Small intestine (tissue), 7 donors: ENCODE measurements around the gene POLR3C. TPM values are rescaled to one million over a fixed set of nuclear protein-coding genes. Genes with fewer than 3 reads are reported as not detected.
A peak's percentile ranks its signal among the peaks of the same experiment; 100 is the strongest.

ENCODE experiments used
- DNase-seq, 2 donors: peaks; one replicate each; pipeline versions ENCODE4 v3.0.0 to v3.0.0-alpha.2; 2013
- FAIRE-seq: peaks from 2 replicates; lab custom pipeline; 2012; peaks lifted over from hg19 to GRCh38; lab: Jason Lieb, UNC
- H3K27ac ChIP-seq, 3 donors: one replicate each; pipeline ENCODE4 v1.5.1; 2013; ENCODE audit warnings: low read length in 2 of 3, mild to moderate bottlenecking in 2 of 3, control low read depth in 1 of 3, inconsistent platforms in 1 of 3, low read depth in 1 of 3, moderate library complexity in 1 of 3
- H3K27me3 ChIP-seq, 3 donors: one replicate each; pipeline ENCODE4 v1.6.1; 2013; ENCODE audit warnings: low read length in 3 of 3, inconsistent platforms in 1 of 3; ENCODE audit not compliant: control insufficient read depth in 3 of 3, insufficient read depth in 3 of 3
- H3K36me3 ChIP-seq, 3 donors: one replicate each; pipeline ENCODE4 v1.6.1; 2013; ENCODE audit warnings: low read length in 3 of 3, inconsistent platforms in 1 of 3, low read depth in 1 of 3, mild to moderate bottlenecking in 1 of 3, moderate library complexity in 1 of 3; ENCODE audit not compliant: control insufficient read depth in 3 of 3, insufficient read depth in 2 of 3
- H3K4me1 ChIP-seq, 3 donors: one replicate each; pipeline ENCODE4 v1.6.1; 2013; ENCODE audit warnings: low read length in 2 of 3, inconsistent platforms in 1 of 3, low read depth in 1 of 3, mild to moderate bottlenecking in 1 of 3, moderate library complexity in 1 of 3; ENCODE audit not compliant: control insufficient read depth in 3 of 3, insufficient read depth in 2 of 3
- H3K4me3 ChIP-seq, 3 donors: one replicate each; pipeline ENCODE4 v1.5.1; 2013; ENCODE audit warnings: low read length in 3 of 3, control low read depth in 1 of 3, inconsistent platforms in 1 of 3, low read depth in 1 of 3, mild to moderate bottlenecking in 1 of 3, moderate library complexity in 1 of 3
- H3K9me3 ChIP-seq, 2 donors: one replicate each; pipeline ENCODE4 v1.6.1; 2013; ENCODE audit warnings: low read depth in 1 of 2, low read length in 1 of 2; ENCODE audit not compliant: control insufficient read depth in 2 of 2, insufficient read depth in 1 of 2
- WGBS, 3 donors: extraction: QIAGEN DNeasy Blood & Tissue Kit; methylation state at CpG; one replicate each; pipeline ENCODE4 v1.1.7; 2013; 5-methylcytosine and 5-hydroxymethylcytosine counted together
- polyA plus RNA-seq, 4 donors: library from polyadenylated mRNA; stranded (reverse) in 3 of 4; unstranded in 1 of 4; fragments of 200-250 nt in 3 of 4; fragments of 120-200 nt in 1 of 4; gene quantifications; one replicate each; pipeline versions ENCODE4 v1.2.1 to v1.2.3, GENCODE V29; 2013
- donor health status: healthy with polysubstance abuse.
- donor health status: control.
- donor health status: control.
- donor health status: Bipolar disorder and iron deficiency.
- donor health status: healthy.

POLR3C gene
- polyA plus RNA-seq, 4 donors = 11.6 to 25.2 (median 17.3) TPM

DNA sequence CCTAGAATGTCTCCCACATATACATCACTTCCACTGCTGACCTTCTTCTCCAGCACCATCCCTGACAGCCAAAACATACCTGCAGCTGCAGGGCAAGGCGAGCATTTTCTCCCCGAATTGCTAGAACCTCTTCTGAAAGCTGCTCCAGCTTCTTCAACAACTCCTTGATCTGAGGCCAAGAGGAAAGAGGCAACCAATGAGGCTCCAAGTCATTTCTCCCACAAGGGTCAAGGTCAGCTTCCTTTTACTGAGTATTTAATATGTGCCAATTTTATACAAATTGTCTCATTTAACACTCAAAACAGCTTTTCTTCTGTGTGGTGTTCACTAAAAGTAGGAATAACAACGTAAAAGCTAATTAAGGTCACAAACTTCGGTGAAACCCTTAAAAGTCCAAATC lies 44.2 kb downstream of the POLR3C start:
- no peak overlapping the region for H3K4me3 ChIP-seq
- FAIRE-seq = no peak
- peaks cover 0 to 31% (median 0%) of the 10 kb centered on the region in 3 donors for H3K27me3 ChIP-seq
- 77 to 83% (median 79%) methylated on average over 4 of the region's 4 CpGs for WGBS, 3 donors
- no peaks in the 10 kb centered on the region for H3K36me3 ChIP-seq
- DNase-seq = no peak
- no peaks in the 10 kb centered on the region for H3K4me1 ChIP-seq
- no peaks in the 10 kb centered on the region for H3K9me3 ChIP-seq
- H3K27ac ChIP-seq = no peak overlapping the region

DNA sequence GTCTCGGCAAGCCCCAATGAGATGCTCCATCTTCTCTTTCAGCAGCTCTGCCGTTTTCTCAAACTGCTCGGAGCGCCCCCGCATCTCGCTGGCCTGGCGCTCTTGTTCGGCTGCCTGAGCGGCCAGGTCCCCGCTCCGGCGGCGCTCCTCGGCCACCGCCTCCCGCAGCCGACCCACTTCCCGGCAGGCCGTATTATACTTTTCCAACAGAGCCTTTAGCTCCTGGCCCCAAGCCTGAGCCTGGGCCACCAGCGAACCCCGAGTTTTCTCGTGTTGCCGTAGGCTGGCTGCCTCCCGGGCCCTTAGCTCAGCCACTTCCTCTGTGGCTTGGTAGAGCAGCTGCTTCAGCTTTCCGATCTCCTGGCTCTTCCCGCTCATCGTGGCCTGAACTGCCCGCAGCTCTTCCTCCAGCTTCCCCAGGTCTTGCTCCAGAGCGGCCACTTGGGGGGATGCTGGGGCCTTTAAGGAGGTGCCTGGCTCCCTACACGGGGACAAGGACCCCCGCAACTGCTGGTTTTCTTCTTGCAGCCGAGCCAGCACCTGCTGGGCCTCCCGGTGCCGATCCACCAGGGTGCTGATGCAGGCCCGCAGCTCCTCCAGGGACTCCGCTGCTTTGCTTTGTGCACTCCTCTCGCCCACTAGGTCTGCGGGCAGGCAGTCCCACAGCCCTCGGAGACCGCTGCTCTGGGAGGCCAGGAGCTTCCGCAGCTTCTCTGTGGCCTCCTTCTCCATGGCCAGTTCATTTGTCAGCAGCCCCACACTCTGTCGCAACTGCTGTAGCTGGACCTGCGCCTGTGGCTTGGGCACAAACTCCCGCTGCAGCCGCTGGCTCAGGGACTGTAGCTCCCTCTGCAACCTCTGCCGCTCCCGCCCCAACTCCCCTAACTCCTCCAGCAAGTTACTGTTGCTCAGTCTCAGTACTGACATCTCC lies 48.3 kb downstream of the POLR3C start:
- WGBS, 3 donors = 26 to 37% (median 36%) methylated on average over 47 of the region's 47 CpGs
- Histone ChIP-seq H3K27me3 (peaks cover 0 to 38% (median 0%) of the 10 kb centered on the region in 3 donors), H3K9me3 (no peaks in the 10 kb centered on the region), H3K4me3 (peak overlapping the region in 2 of 3 donors; percentile 39 to 41), H3K4me1 (no peaks in the 10 kb centered on the region), H3K27ac (peak overlapping the region in 2 of 3 donors; percentile 71 to 73), H3K36me3 (no peaks in the 10 kb centered on the region)
- no peak for FAIRE-seq
- DNase-seq = peak; percentile 33 to 51

DNA sequence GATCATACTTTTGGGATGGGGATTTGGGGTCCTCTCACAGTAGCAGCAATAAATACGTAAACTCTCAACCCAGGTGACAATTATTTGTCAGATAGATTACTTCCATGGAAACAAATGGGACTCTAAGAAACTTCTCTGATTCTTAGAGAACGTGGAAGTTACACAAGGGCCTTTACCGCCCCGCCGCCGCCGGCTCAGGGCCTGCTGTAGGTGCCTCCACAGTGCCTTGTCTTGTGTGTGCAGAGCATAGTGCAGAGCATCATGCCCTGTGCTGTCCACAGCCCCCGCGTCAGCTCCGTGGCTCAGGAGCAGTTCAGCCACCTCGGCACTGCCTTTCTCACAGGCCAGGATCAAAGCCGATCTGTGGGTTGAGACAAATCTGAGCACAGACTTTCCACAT lies 50.6 kb downstream of the POLR3C start:
- FAIRE-seq = no peak

DNA sequence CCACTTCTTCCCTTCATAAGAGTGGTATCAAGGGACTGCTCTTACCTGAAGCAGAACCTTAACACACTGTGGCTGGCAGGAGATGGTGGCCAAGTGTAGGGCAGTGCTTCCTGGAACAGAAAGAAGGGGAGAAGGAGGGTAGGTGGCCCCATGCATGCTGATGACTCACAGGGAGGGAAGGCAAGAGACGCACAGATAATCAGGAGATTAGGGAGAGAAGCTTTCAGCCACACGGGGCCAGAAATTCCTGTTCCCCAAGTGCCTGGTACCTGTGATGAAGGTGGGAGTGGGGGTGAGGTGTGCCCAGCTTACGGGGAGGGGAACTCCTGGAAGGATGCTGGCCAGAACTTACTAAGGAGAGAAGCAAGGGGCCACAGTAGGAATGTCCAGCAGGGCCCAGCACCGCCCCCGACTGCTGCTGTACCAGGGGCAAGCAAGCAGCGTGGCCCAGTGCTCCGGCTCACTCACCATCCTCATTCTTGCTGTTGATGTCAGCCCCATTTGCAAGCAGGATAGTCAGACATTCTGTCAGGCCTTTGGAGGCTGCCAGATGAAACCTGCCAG lies 54.0 kb downstream of the POLR3C start:
- WGBS, 3 donors = 70 to 81% (median 71%) methylated on average over 7 of the region's 7 CpGs

More for the DNA sequence above, 50.6 kb downstream of the POLR3C start:
- WGBS, 3 donors = 91 to 95% (median 95%) methylated on average over 12 of the region's 12 CpGs
- H3K9me3 ChIP-seq = no peaks in the 10 kb centered on the region
- H3K27ac ChIP-seq = no peak overlapping the region
- DNase-seq = no peak
- no peaks in the 10 kb centered on the region for H3K36me3 ChIP-seq
- H3K4me3 ChIP-seq = no peak overlapping the region
- H3K27me3 ChIP-seq = peaks cover 0 to 31% (median 0%) of the 10 kb centered on the region in 3 donors
- H3K4me1 ChIP-seq = peaks cover 0 to 5% (median 0%) of the 10 kb centered on the region in 3 donors

DNA sequence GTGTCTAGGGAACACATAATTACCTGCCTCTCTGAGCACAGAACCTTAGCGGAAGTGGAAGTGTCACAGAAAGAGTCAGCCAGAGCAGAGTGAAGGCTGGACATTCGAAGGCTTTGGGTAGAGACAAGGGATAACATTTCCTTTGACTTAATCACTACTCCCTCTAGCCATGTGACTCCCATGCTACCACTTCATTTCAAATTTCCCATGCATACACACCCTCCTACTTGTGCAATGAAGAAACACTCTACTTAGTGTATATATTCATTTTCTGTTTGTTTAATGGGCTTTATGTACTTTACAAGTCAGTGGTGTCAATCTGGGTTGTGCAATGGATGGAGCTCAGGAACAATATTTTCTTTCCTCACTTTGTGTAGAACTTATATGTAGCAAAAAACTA lies 54.7 kb downstream of the POLR3C start:
- FAIRE-seq (no peak), DNase-seq (no peak)
- H3K36me3 ChIP-seq = no peaks in the 10 kb centered on the region
- no peaks in the 10 kb centered on the region for H3K9me3 ChIP-seq
- H3K4me3 ChIP-seq = no peak overlapping the region
- H3K4me1 ChIP-seq = peaks cover 0 to 5% (median 0%) of the 10 kb centered on the region in 3 donors
- peaks cover 0 to 11% (median 0%) of the 10 kb centered on the region in 3 donors for H3K27me3 ChIP-seq
- no peak overlapping the region for H3K27ac ChIP-seq
- 88 to 93% (median 89%) methylated on average over 2 of the region's 2 CpGs for WGBS, 3 donors

More for the DNA sequence above, 54.0 kb downstream of the POLR3C start:
- no peaks in the 10 kb centered on the region for H3K9me3 ChIP-seq
- peaks cover 0 to 13% (median 0%) of the 10 kb centered on the region in 3 donors for H3K27me3 ChIP-seq
- DNase-seq (no peak), FAIRE-seq (no peak)
- H3K27ac ChIP-seq = no peak overlapping the region
- H3K36me3 ChIP-seq = no peaks in the 10 kb centered on the region
- H3K4me1 ChIP-seq = peaks cover 0 to 5% (median 0%) of the 10 kb centered on the region in 3 donors
- H3K4me3 ChIP-seq = no peak overlapping the region

DNA sequence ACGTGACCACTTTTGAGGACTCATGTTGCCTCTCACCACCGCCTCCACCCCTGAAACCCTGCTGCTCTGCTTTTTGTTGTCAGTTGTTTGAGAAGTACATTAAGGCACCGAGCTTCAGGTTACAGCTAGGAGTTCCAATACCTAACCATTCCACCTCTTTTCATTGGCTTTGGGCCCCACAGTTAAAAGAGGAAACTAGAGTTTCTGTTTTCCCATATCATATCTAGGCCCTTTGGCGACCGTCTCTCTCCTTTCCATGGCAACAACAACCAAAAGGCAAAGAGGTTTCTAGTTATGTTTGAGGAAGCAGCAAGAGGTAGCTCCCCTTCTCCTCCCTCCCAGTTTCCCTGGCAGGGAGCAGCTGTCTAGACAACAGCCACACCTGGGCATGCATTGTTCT lies 55.8 kb downstream of the POLR3C start:
- peaks cover 0 to 19% (median 0%) of the 10 kb centered on the region in 3 donors for H3K27me3 ChIP-seq
- H3K9me3 ChIP-seq = no peaks in the 10 kb centered on the region
- FAIRE-seq = no peak
- H3K4me3 ChIP-seq = no peak overlapping the region
- H3K36me3 ChIP-seq = no peaks in the 10 kb centered on the region
- DNase-seq = no peak
- 47 to 60% (median 58%) methylated on average over 5 of the region's 5 CpGs for WGBS, 3 donors
- H3K27ac ChIP-seq = no peak overlapping the region
- peaks cover 0 to 5% (median 0%) of the 10 kb centered on the region in 3 donors for H3K4me1 ChIP-seq

DNA sequence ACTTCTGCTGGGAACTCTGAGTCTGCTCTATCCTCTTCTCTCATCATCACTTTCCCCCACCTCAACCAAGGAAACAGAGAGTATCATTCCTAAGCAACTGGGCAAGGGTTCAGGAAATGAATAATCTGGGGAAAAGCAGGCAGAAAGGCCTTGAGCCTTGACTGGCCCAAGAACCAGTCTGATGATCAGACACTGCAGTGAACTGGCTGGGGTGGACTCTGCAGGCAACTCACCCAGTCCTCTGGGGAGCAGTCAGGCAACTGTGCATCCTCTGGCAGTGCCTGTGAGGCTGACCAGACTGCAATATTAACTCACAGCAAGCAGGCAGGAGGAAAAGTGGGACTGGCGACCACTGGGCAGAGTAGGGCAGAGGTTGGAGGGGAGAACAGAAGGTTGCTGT lies 60.7 kb downstream of the POLR3C start:
- DNase-seq = no peak
- H3K36me3 ChIP-seq = no peaks in the 10 kb centered on the region
- H3K27ac ChIP-seq = no peak overlapping the region
- no peaks in the 10 kb centered on the region for H3K9me3 ChIP-seq
- H3K27me3 ChIP-seq = peaks cover 0 to 22% (median 0%) of the 10 kb centered on the region in 3 donors
- no peak overlapping the region for H3K4me3 ChIP-seq
- peaks cover 0 to 3% (median 0%) of the 10 kb centered on the region in 3 donors for H3K4me1 ChIP-seq
- no peak for FAIRE-seq
- 70 to 92% (median 86%) methylated on average over 1 of the region's 1 CpG for WGBS, 3 donors

DNA sequence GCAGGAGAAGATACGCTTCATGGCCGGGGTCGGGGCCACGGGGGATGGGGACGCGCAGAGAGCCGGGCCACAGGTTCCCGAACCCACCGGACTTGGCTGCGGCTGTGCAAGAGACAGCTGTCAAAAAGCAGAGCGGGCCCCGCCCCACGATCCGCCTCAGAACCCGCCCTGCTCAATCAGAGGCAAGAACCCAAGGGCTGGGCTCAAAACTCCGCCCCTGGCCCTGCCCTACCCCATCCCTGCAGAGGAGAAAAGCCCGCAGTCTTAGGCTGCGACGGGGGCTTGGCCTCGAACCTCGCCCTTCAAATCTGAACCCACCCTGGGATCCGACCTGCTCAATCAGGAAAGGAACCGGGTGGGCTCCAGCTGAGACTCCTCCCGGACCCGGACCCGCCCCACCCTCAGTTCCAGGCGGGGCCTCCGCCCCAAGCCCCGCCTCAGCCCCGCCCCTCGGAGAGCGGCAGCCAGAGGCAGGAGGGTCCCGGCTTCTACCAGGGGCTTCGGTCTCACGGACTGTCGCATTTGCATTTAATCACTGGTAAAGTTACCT lies 61.8 kb downstream of the POLR3C start, which contains the start of gene ANKRD35:
ANKRD35 (minus strand) TSS at position 129 of the 550 bp plus-strand sequence; CDS start at position 21, 108 bp downstream.
- Histone ChIP-seq H3K36me3 (no peaks in the 10 kb centered on the region), H3K9me3 (no peaks in the 10 kb centered on the region), H3K27me3 (peaks cover 0 to 22% (median 0%) of the 10 kb centered on the region in 3 donors), H3K27ac (no peak within 1 kb of the TSS), H3K4me3 (peak within 1 kb of the TSS; percentile 51 to 60 (median 52)), H3K4me1 (peaks cover 0 to 3% (median 2%) of the 10 kb centered on the region in 3 donors)
- FAIRE-seq (no peak), DNase-seq (peak; percentile 84 to 88)
- WGBS, 3 donors = 1 to 2% (median 1%) methylated on average over 34 to 36 of the region's 36 CpGs
